ENCODE measurements around the gene CDH11. TPM values are rescaled to one million over a fixed set of nuclear protein-coding genes. Genes with fewer than 3 reads are reported as not detected.

The CDH11 gene
- total RNA-seq, 1 experiment from 2014 or later = 5.4 TPM

- Histone ChIP-seq H3K27ac (ENCODE audit: insufficient read length, low read depth, low read length) (no peak overlapping the region), H3K18ac (ENCODE audit: insufficient read length, low read depth, low read length) (no peak overlapping the region), H4K20me1 (ENCODE audit: control insufficient read depth, insufficient read depth, insufficient read length) (no peaks in the 10 kb centered on the region), H2BK20ac (ENCODE audit: low read depth, low read length, poor library complexity, severe bottlenecking) (no peak overlapping the region), H3K27me3 (ENCODE audit: insufficient read depth, low read length) (peaks cover 32% of the 10 kb centered on the region), H4K91ac (ENCODE audit: insufficient read length, low read depth, low read length) (no peak overlapping the region), H3K4ac (ENCODE audit: low read depth, low read length) (no peak overlapping the region), H2BK120ac (ENCODE audit: low read depth, low read length, poor library complexity, severe bottlenecking) (no peak overlapping the region), H3K9ac (ENCODE audit: extremely low read depth, insufficient read length, low read length) (no peak overlapping the region), H2BK15ac (ENCODE audit: low read depth, low read length) (no peak overlapping the region), H2BK12ac (ENCODE audit: insufficient read length, low read depth, low read length) (no peak overlapping the region), H3T11ph (ENCODE audit: low read length) (no peak overlapping the region), H2AK5ac (ENCODE audit: insufficient read length, low read length) (no peak overlapping the region), H3K9me3 (ENCODE audit: control insufficient read depth, low read depth, low read length) (no peaks in the 10 kb centered on the region), H3K79me2 (ENCODE audit: insufficient read depth, low read length) (no peaks in the 10 kb centered on the region), H3K56ac (ENCODE audit: insufficient read length, low read depth, low read length) (no peak overlapping the region), H3K14ac (ENCODE audit: insufficient read depth, low read length) (no peak overlapping the region; the same call in 1 of the 2 replicates), H2AFZ (ENCODE audit: low read length) (no peak overlapping the region), H3K4me2 (ENCODE audit: insufficient read depth, insufficient read length, low read length) (peak overlapping the region; percentile 88), H3K4me1 (ENCODE audit: insufficient read depth, low read length) (no peaks in the 10 kb centered on the region; the same call in 1 of the 2 replicates), H4K8ac (replicated peaks; ENCODE audit: insufficient read length, low read depth, low read length) (no peak overlapping the region), H3K23me2 (ENCODE audit: insufficient read length, low read depth, low read length, poor library complexity, severe bottlenecking) (peaks cover 34% of the 10 kb centered on the region), H3K79me1 (ENCODE audit: insufficient read depth, low read depth, low read length, poor library complexity, severe bottlenecking) (no peaks in the 10 kb centered on the region), H3K23ac (ENCODE audit: insufficient read length, low read depth, low read length) (no peak overlapping the region), H4K5ac (ENCODE audit: insufficient read length, low read depth, low read length) (no peak overlapping the region), H2BK5ac (ENCODE audit: insufficient read length, low read length) (no peak overlapping the region)
- H3K4me3 Mint-ChIP-seq = peak overlapping the region; percentile 66 to 85
- H3K27me3 Mint-ChIP-seq (ENCODE audit: low read depth) = peaks cover 75% of the 10 kb centered on the region
- DNase-seq = peak; percentile 46
- no peak for TF ChIP-seq CTCF (conservative IDR thresholded peaks at IDR 0.05)
- H3K36me3 Mint-ChIP-seq (ENCODE audit: insufficient read depth in 1 of 3, low read depth in 3 of 3) = no peaks in the 10 kb centered on the region
- H3K27ac Mint-ChIP-seq = no peak overlapping the region
- H3K9me3 Mint-ChIP-seq = no peaks in the 10 kb centered on the region
- H3K4me1 Mint-ChIP-seq = peaks cover 32 to 42% of the 10 kb centered on the region in 2 experiments
- no CpG with 5 or more reads among the region's 68 CpGs for WGBS (ENCODE audit: extremely low coverage, insufficient read length, low lambda C conversion rate)
Observed at GRCh38 chr16:65120831-65121721, 787 bp downstream of the CDH11 start.
